GM23248 (cell line): ENCODE data around the gene MACROD2. TPM values are rescaled to one million over a fixed set of nuclear protein-coding genes. Genes with fewer than 3 reads are reported as not detected.

Experiments
- DNase-seq: peaks from one replicate; pipeline ENCODE4 v3.0.0-alpha.2; 2015
- H2AFZ ChIP-seq: fragments of 200-600 bp; sonication (generic); 2 replicates; pipeline ENCODE4 v1.6.1; 2016; ENCODE audit warnings: antibody characterized with exemption
- H3F3A ChIP-seq: fragments of 200-600 bp; sonication (generic); 2 replicates; pipeline ENCODE4 v1.6.1; 2016; ENCODE audit warnings: mild to moderate bottlenecking, antibody characterized with exemption, mixed run types; ENCODE audit not compliant: insufficient read depth
- H3K27ac ChIP-seq: fragments of 200-600 bp; sonication (generic); 2 replicates; pipeline ENCODE4 v1.5.1; 2016; ENCODE audit warnings: mild to moderate bottlenecking
- H3K27me3 ChIP-seq: fragments of 200-600 bp; sonication (generic); replicated peaks from 2 replicates; pipeline ENCODE4 v1.6.1; 2016; ENCODE audit warnings: mild to moderate bottlenecking; ENCODE audit not compliant: insufficient read depth
- H3K36me3 ChIP-seq: fragments of 200-600 bp; sonication (generic); 2 replicates; pipeline ENCODE4 v1.6.1; 2016; ENCODE audit warnings: low read depth, mild to moderate bottlenecking
- H3K4me1 ChIP-seq: fragments of 200-600 bp; sonication (generic); 2 replicates; pipeline ENCODE4 v1.6.1; 2016; ENCODE audit warnings: mild to moderate bottlenecking; ENCODE audit not compliant: insufficient read depth
- H3K4me2 ChIP-seq: fragments of 200-600 bp; sonication (generic); one replicate; pipeline ENCODE4 v1.6.1; 2016; ENCODE audit warnings: mild to moderate bottlenecking; ENCODE audit not compliant: unreplicated experiment
- H3K4me3 ChIP-seq: fragments of 200-600 bp; sonication (generic); 2 replicates; pipeline ENCODE4 v1.5.1; 2016; ENCODE audit warnings: mild to moderate bottlenecking
- H3K79me2 ChIP-seq: fragments of 200-600 bp; sonication (generic); 2 replicates; pipeline ENCODE4 v1.6.1; 2016; ENCODE audit warnings: mild to moderate bottlenecking; ENCODE audit not compliant: insufficient read depth
- H3K9ac ChIP-seq: fragments of 200-600 bp; sonication (generic); 2 replicates; pipeline ENCODE4 v1.6.1; 2016; ENCODE audit warnings: mild to moderate bottlenecking
- H3K9me2 ChIP-seq: fragments of 200-600 bp; sonication (generic); 2 replicates; pipeline ENCODE4 v1.6.1; 2016; ENCODE audit warnings: mixed run types, mild to moderate bottlenecking, moderate library complexity; ENCODE audit not compliant: insufficient read depth
- H3K9me3 ChIP-seq: fragments of 200-600 bp; sonication (generic); one replicate; pipeline ENCODE4 v1.6.1; 2017; ENCODE audit warnings: low read depth
- H4K20me1 ChIP-seq: fragments of 200-600 bp; sonication (generic); 2 replicates; pipeline ENCODE4 v1.6.0; 2016; ENCODE audit not compliant: insufficient read depth
- EZH2 ChIP-seq: fragments of 200-600 bp; sonication (generic); IDR thresholded peaks from 2 replicates; pipeline ENCODE4 v1.6.1; 2018; ENCODE audit warnings: antibody characterized with exemption, mild to moderate bottlenecking; ENCODE audit not compliant: insufficient read depth, poor library complexity, severe bottlenecking
- EZH2phosphoT487 ChIP-seq: fragments of 200-600 bp; sonication (generic); IDR thresholded peaks from 2 replicates; pipeline ENCODE4 v1.6.1; 2018; ENCODE audit warnings: antibody characterized with exemption, moderate library complexity, mild to moderate bottlenecking, low read depth; ENCODE audit not compliant: insufficient read depth
- WGBS, 2 experiments: methylation state at CpG; one replicate each; pipeline ENCODE4 v1.1.6; 2015 to 2017; ENCODE audit warnings: low lambda C conversion rate in 2 of 2, low coverage in 1 of 2; ENCODE audit errors: missing lambda C conversion rate in 2 of 2; 5-methylcytosine and 5-hydroxymethylcytosine counted together
- in situ Hi-C: fragments of 300-500 bp; cut with MboI; formaldehyde crosslinking; loops from 2 replicates; pipeline ENCODE4 v1.15.0; 2020
- polyA plus RNA-seq: library from polyadenylated mRNA; unstranded; fragments of >200 nt; fragmentation: Nextera tagmentation; extraction: Ambion mirVana; gene quantifications from 2 replicates; pipeline ENCODE4 v1.2.1, GENCODE V29; 2016
- total RNA-seq: library from RNA; depleted of rRNA; stranded (reverse); fragments of >200 nt; shearing (Covaris generic); gene quantifications from 2 replicates; pipeline ENCODE4 v1.2.3, GENCODE V29; 2014

MACROD2 gene
- total and polyA plus RNA-seq, 2 experiments from 2014 or later, result 1.1 to 3.1 TPM

- TF ChIP-seq EZH2phosphoT487 (no peak), EZH2 (no peak)
- in situ Hi-C loops, result no loop called here
These were observed 894.4 kb downstream of the MACROD2 start for GRCh38 chr20:14889496-14890255.

GRCh38 chr20:14890713-14891112 lies 895.4 kb downstream of the MACROD2 start:
- H2AFZ ChIP-seq, result no peak overlapping the region

More at GRCh38 chr20:14889496-14890255, 894.4 kb downstream of the MACROD2 start:
- no peaks in the 10 kb centered on the region for H3K79me2 ChIP-seq
- no peak overlapping the region for H3K27ac ChIP-seq
- H3K9me2 ChIP-seq, result no peaks in the 10 kb centered on the region
- H3K4me1 ChIP-seq, result peaks cover 5% of the 10 kb centered on the region; the same call in 1 of the 2 replicates
- no peak for DNase-seq
- H3K36me3 ChIP-seq, result no peaks in the 10 kb centered on the region
- H3F3A ChIP-seq, result no peaks in the 10 kb centered on the region
- WGBS, 2 experiments, result 58 to 62% methylated on average over 5 of the region's 5 CpGs
- no peak overlapping the region for H3K4me3 ChIP-seq
- H3K27me3 ChIP-seq, result no peaks in the 10 kb centered on the region
- no peaks in the 10 kb centered on the region for H3K9me3 ChIP-seq
- H2AFZ ChIP-seq, result no peak overlapping the region
- H3K4me2 ChIP-seq, result no peak overlapping the region
- no peaks in the 10 kb centered on the region for H4K20me1 ChIP-seq
- no peak overlapping the region for H3K9ac ChIP-seq

GRCh38 chr20:14892782-14893181 lies 897.5 kb downstream of the MACROD2 start:
- H3K9me2 ChIP-seq, result no peaks in the 10 kb centered on the region
- H3K9me3 ChIP-seq, result no peaks in the 10 kb centered on the region
- no peaks in the 10 kb centered on the region for H3K27me3 ChIP-seq
- H3K79me2 ChIP-seq, result no peaks in the 10 kb centered on the region
- no peak overlapping the region for H3K4me3 ChIP-seq
- no peak overlapping the region for H3K27ac ChIP-seq
- DNase-seq, result no peak
- H3K9ac ChIP-seq, result no peak overlapping the region
- TF ChIP-seq EZH2, result no peak
- no peak for TF ChIP-seq EZH2phosphoT487
- H3F3A ChIP-seq, result no peaks in the 10 kb centered on the region
- no peak overlapping the region for H2AFZ ChIP-seq
- in situ Hi-C loops, result no loop called here
- H3K4me2 ChIP-seq, result no peak overlapping the region
- H4K20me1 ChIP-seq, result no peaks in the 10 kb centered on the region
- no peaks in the 10 kb centered on the region for H3K4me1 ChIP-seq
- no peaks in the 10 kb centered on the region for H3K36me3 ChIP-seq
- 57 to 66% methylated on average over 4 of the region's 4 CpGs for WGBS, 2 experiments

More at GRCh38 chr20:14890713-14891112, 895.4 kb downstream of the MACROD2 start:
- Histone ChIP-seq H3K9ac (no peak overlapping the region), H3K4me1 (peaks cover 3% of the 10 kb centered on the region; the same call in 1 of the 2 replicates), H3F3A (no peaks in the 10 kb centered on the region), H3K36me3 (no peaks in the 10 kb centered on the region), H3K79me2 (no peaks in the 10 kb centered on the region), H3K4me2 (no peak overlapping the region), H3K27ac (no peak overlapping the region), H3K4me3 (no peak overlapping the region), H4K20me1 (no peaks in the 10 kb centered on the region), H3K27me3 (no peaks in the 10 kb centered on the region), H3K9me2 (no peaks in the 10 kb centered on the region), H3K9me3 (no peaks in the 10 kb centered on the region)
- no peak for DNase-seq
- no peak for TF ChIP-seq EZH2
- TF ChIP-seq EZH2phosphoT487, result no peak
- in situ Hi-C loops, result no loop called here

DNA sequence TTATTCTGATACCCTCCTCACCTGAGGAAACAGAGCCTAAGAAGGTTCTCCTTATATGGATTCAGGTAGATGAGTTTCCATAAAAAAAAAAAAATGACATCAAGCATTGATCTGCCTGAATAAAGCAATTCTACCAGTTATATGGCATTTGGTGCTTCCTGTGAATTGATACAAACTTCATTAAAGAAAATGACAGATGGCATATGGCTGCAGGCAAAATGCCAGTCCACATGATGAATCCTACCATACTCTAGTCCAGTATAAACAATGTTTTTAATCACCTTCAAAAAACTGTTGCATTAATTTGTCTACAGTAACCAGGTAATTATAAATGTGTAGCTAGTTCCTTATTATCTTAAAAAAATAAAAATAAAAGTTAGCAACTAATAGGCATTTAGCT lies 901.3 kb downstream of the MACROD2 start:
- Histone ChIP-seq H4K20me1 (no peaks in the 10 kb centered on the region), H3K9ac (no peak overlapping the region), H3K27ac (no peak overlapping the region), H3K9me2 (no peaks in the 10 kb centered on the region), H3K79me2 (no peaks in the 10 kb centered on the region), H3K27me3 (no peaks in the 10 kb centered on the region), H3F3A (no peaks in the 10 kb centered on the region), H3K4me2 (no peak overlapping the region), H3K4me3 (no peak overlapping the region), H3K9me3 (no peaks in the 10 kb centered on the region), H3K4me1 (no peaks in the 10 kb centered on the region), H2AFZ (no peak overlapping the region), H3K36me3 (no peaks in the 10 kb centered on the region)
- no peak for DNase-seq
- no peak for TF ChIP-seq EZH2
- no peak for TF ChIP-seq EZH2phosphoT487
- in situ Hi-C loops, result no loop called here
